Activated T-helper 9 cell treated with anti-CD3 and anti-CD28 coated beads, Interleukin-2, amount 50 U/mL, for 16 hours (primary cell): Measurements from ENCODE around the gene AGTPBP1.
"Not testable (repeated sequence)": the region's sequence is repeated elsewhere in the genome, so short reads cannot be mapped to it uniquely, and the experiment has no call there.

ENCODE experiments used
- DNase-seq: peaks from one replicate; pipeline ENCODE4 v3.0.0-alpha.2; 2020; ENCODE audit warnings: low read depth

The AGTPBP1 gene, protein sequence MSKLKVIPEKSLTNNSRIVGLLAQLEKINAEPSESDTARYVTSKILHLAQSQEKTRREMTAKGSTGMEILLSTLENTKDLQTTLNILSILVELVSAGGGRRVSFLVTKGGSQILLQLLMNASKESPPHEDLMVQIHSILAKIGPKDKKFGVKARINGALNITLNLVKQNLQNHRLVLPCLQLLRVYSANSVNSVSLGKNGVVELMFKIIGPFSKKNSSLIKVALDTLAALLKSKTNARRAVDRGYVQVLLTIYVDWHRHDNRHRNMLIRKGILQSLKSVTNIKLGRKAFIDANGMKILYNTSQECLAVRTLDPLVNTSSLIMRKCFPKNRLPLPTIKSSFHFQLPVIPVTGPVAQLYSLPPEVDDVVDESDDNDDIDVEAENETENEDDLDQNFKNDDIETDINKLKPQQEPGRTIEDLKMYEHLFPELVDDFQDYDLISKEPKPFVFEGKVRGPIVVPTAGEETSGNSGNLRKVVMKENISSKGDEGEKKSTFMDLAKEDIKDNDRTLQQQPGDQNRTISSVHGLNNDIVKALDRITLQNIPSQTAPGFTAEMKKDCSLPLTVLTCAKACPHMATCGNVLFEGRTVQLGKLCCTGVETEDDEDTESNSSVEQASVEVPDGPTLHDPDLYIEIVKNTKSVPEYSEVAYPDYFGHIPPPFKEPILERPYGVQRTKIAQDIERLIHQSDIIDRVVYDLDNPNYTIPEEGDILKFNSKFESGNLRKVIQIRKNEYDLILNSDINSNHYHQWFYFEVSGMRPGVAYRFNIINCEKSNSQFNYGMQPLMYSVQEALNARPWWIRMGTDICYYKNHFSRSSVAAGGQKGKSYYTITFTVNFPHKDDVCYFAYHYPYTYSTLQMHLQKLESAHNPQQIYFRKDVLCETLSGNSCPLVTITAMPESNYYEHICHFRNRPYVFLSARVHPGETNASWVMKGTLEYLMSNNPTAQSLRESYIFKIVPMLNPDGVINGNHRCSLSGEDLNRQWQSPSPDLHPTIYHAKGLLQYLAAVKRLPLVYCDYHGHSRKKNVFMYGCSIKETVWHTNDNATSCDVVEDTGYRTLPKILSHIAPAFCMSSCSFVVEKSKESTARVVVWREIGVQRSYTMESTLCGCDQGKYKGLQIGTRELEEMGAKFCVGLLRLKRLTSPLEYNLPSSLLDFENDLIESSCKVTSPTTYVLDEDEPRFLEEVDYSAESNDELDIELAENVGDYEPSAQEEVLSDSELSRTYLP

DNA sequence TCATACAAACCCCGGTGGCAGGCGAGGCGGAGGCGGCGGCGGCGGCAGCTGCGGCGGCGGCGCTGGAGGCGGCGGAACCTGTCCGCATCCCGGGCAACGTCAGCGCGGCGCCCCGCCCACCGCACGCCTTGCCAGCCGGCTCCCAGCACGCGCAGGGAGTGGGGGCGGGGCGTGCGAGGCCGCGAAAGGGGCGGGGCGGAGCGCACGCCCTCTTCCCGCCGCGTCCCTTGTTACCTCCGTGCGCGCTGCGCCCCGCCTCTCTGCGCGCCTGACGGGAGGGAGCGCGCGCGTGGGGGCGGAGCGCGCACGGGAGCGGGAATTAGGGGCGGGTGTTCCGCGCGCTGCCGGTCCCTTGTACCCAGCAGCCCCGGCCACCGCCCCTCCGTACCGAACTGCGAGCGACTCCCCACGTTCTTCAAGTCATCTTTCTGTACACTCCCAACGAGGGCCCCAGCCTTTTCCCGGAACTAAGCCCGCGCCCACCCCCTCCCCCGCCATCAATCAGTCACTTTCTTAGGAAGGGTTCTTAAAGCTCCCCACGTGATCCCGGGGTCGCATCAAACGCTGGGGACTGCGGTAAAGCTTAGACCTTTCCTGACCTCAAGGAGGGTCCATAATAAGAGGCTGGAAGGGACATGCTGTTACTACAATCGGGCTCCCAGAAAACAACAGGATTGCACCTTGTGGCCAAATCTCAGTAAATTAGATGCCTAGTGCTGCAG is at the start of gene AGTPBP1:
TSS of gene AGTPBP1 (minus strand) at position 80 of the 722 bp plus-strand sequence. CDS start 29,421 bp downstream, outside the sequence.
- peak; percentile 96 for DNase-seq

GRCh38 chr9:85786116-85786515 is 44.4 kb upstream of the AGTPBP1 start:
- not testable (repeated sequence) for DNase-seq

DNA sequence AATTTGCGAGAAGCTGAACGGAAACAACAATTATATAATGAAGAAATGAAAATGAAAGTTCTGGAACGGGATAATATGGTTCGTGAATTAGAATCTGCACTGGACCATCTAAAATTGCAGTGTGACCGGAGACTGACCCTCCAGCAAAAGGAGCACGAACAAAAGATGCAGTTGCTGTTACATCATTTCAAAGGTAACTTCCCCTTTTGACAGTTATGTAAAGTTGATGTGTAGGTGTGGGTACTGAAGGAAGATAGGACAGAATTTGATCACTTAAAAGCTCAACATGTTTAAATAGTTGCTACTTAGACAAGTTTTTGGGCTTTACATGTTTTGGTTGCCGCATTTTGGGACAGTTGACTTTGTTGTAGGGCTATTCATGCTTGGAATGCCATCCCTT is 32.1 kb upstream of the AGTPBP1 start:
- DNase-seq: not testable (repeated sequence)

DNA sequence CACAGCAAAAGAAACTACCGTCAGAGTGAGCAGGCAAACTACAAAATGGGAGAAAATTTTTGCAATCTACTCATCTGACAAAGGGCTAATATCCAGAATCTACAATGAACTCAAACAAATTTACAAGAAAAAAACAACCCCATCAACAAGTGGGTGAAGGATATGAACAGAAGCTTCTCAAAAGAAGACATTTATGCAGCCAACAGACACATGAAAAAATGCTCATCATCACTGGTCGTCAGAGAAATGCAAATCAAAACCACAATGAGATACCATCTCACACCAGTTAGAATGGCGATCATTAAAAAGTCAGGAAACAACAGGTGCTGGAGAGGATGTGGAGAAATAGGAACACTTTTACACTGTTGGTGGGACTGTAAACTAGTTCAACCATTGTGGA is 20.0 kb upstream of the AGTPBP1 start:
- DNase-seq: not testable (repeated sequence)

DNA sequence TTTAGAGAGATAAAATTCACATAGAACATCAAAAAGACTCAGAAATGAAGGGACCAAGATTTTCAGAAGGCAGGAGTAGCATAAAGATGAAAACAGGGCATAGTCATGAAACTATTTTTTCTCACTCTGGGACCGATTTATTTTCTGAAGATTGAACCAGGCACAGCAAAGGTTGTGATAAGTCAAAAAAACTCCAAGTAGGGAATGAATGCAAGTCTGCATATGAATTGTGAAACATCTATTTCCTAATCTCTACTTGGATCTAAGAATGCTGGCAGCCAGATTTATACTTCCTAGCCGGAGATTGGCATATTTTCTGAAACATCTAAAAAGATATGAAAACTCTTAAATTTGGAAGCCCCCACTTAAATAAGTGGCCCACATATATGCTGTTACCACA is 16.0 kb upstream of the AGTPBP1 start:
- DNase-seq: not testable (repeated sequence)

GRCh38 chr9:85756216-85756615 is 14.5 kb upstream of the AGTPBP1 start:
- DNase-seq: not testable (repeated sequence)

DNA sequence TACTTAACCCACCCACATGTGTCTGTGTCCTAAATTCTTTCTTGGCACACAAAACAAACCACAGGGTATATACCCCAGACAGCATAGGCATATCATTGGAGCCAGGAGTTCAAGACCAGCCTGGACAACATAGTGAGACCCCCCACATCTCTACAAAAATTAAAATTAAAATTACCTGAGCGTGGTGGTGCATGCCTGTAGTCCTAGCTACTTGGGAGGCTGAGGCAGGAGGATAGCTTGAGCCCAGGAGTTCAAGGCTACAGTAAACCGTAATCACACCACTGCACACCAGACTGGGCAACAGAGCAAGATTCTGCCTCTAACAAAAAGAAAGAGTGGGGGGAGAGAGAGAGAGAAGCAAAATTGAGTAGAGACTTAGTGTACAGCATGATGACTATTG is 4.6 kb upstream of the AGTPBP1 start:
- no peak for DNase-seq

DNA sequence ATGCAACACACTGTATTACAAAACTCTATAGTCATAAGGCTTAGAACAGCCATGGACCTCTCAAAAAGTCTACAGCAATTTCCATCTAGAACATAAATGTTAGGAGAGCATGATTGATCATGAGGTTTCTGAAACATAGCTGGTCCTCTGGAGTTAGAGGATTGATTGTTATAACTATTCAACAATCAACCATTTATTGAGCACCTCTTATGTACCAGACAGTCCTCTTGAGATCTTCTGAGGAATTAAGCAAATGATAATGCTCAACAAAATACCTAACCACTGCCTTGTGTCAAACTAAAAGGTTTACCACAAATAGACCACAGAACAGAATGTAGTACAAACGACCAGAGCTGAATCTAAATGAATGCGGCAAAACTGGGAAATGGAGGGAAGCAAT is 3.4 kb upstream of the AGTPBP1 start:
- no peak for DNase-seq

- no peak for DNase-seq
These were observed 2.7 kb upstream of the AGTPBP1 start for GRCh38 chr9:85744480-85744879.

- DNase-seq: no peak
These were observed 1.7 kb upstream of the AGTPBP1 start for GRCh38 chr9:85743275-85744128.

DNA sequence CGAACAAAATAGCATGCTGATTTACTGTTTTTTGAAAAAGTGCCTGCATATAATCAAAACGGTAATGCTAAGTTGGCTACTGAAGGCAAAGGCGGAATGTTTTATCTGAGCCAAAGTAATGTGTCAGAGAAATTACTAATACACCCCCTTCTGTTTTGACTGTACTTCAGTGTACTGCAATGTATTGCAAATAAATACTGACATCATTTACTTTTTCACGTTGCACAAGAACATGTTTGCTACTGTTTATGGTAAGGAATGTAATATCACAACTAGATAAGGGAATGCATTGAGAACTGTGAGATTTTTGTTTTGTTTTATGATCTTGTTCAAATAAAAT is 813 bp upstream of the AGTPBP1 start:
- no peak for DNase-seq

GRCh38 chr9:85741095-85741874 is 469 bp downstream of the AGTPBP1 start:
- peak; percentile 51 for DNase-seq

GRCh38 chr9:85740787-85741094 is 1.0 kb downstream of the AGTPBP1 start:
- DNase-seq: no peak

DNA sequence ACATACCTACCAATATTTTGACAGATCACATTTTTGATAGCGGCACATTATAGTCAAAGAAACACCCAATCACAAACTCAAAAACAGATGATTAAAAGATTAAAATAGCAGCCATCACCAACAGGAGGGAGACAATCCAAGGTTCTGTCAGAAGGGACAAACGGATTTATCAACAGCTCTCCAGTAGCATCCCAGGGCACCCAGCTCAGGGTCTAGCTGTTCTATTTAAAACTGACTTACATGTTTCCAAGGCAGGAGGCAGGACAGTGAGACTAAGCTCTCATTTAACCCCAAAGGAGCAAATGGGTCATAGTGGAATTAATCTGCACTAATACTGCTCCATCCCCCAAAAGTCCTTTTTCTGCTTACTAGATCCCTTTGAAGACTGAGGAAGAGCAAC is 3.2 kb downstream of the AGTPBP1 start:
- DNase-seq: no peak

GRCh38 chr9:85737671-85738070 is 4.1 kb downstream of the AGTPBP1 start:
- DNase-seq: no peak

DNA sequence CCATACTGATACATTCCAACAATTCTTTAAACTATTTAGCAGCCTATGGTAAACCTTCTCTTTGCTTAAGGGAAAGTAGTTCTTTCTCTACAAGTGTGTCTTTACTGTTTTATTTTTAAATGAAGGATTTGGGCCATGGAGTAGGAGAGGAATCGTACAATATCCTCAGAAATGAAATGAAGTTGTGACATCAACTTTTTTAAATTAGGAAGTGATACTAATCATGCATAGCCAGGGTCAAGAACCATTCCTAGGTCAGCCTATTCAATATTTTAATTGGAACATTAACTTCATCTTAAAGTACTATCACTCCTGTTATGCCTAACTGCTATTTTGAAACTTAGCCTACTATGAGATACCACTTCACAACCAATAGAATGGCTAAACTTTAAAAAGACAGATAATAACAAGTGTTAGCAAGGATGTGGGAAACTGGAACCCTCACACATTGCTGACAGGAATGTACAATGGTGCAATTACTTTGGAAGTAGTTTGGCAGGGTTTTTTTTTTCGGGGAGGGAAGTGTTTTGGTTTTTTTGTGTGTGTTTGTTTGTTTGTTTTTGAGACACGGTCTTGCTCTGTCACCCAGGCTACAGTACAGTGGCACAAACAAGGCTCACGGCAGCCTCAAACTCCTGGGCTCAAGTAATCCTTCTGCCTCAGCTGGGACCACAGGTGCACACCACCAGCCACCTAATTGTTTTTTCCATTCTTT is 10.7 kb downstream of the AGTPBP1 start:
- no peak for DNase-seq

DNA sequence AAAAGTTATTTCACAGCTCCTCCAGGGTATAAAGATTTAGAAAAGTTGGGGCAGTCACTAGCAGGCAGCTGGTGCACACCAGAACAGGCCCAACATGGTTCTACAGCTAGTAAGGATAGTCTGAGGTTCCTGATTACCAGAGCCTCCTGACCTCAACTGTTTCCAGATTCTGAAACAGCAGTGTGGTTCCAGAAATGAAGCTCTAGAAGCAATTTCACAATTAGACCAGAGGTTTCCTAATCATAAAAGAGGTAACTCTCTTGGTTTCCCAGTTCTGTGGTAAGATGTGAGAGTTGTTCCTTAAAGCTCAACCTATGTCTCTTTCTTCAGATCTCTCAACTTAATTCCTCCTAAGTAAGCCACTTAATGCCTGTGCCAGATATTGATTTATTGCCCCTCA is 11.9 kb downstream of the AGTPBP1 start:
- DNase-seq: no peak

DNA sequence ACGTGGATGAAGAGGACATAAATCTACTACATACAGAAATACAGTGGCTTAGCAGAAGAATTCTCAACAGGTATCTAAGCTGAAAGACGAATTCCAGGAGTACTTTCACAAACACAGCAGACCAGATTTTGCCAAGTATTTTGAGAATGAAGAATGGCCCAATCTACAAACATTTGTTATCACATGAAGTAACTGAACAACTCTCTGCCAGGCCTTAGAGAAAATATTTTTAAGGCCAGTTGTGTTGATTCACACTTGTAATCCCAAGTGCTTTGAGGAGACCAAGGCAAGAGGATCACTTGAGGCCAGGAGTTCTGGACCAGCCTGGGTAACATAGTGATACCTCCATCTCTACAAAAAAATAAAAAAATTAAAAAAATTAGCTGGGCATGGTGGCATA is 14.3 kb downstream of the AGTPBP1 start:
- no peak for DNase-seq

DNA sequence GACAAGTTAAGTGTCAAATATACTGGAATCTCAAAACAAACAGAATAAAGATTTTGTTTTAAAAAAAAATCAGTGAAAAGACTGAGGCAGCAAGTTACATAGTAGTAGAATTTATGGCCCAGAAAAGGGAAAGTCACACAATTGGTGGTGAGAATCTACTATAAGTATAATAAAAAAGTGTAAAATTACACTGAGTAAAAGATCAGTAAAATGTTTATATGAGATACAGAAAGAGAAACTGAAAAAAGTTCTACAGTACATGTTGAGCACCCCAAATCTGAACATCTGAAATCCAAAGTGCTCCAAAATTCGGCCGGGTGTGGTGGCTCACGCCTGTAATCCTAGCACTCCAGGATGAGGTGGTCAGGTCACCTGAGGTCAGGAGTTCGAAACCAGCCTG is 15.0 kb downstream of the AGTPBP1 start:
- no peak for DNase-seq

DNA sequence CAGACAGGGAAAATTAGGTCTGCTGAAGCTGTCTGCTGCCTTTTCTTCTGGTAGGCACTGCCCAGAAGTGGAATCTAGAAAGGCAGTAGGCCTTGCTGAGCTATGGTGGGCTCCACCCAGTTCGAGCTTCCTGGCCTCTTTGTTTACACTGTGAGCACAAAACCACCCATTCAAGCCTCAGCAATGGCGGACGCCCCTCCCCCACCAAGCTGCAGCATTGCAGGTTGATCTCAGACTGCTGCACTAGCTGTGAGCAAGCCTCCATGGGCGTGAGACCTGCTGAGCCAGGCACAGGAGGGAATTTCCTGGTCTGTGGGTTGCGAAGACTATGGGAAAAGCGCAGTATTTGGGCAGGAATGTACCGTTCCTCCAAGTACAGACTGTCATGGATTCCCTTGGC is 18.5 kb downstream of the AGTPBP1 start:
- no peak for DNase-seq
